Subcutaneous abdominal adipose tissue (tissue), 5 donors: Measurements from ENCODE around the gene UBTF.
A peak's percentile ranks its signal among the peaks of the same experiment; 100 is the strongest.

ENCODE experiments used
- H3K27ac ChIP-seq: one replicate; pipeline ENCODE4 v1.7.0; 2013; ENCODE audit warnings: low read depth, mild to moderate bottlenecking, inconsistent platforms, low read length, moderate library complexity
- H3K27me3 ChIP-seq, 5 donors: one replicate each; pipeline ENCODE4 v1.7.0; 2013; ENCODE audit warnings: low read length in 5 of 5, inconsistent platforms in 1 of 5; ENCODE audit not compliant: control insufficient read depth in 5 of 5, insufficient read depth in 4 of 5
- H3K36me3 ChIP-seq, 5 donors: one replicate each; pipeline ENCODE4 v1.7.0; 2013; ENCODE audit warnings: low read length in 5 of 5; ENCODE audit not compliant: control insufficient read depth in 5 of 5, insufficient read depth in 5 of 5
- H3K4me1 ChIP-seq, 5 donors: one replicate each; pipeline ENCODE4 v1.7.0; 2013; ENCODE audit warnings: low read length in 5 of 5, mild to moderate bottlenecking in 3 of 5, moderate library complexity in 1 of 5; ENCODE audit not compliant: control insufficient read depth in 5 of 5, insufficient read depth in 5 of 5
- H3K4me3 ChIP-seq, 5 donors: one replicate each; pipeline ENCODE4 v1.7.0; 2013; ENCODE audit warnings: low read length in 5 of 5, low read depth in 1 of 5
- H3K9ac ChIP-seq, 5 donors: one replicate each; pipeline ENCODE4 v1.7.0; 2013; ENCODE audit warnings: low read length in 5 of 5, mild to moderate bottlenecking in 4 of 5, moderate library complexity in 3 of 5
- H3K9me3 ChIP-seq, 5 donors: one replicate each; pipeline ENCODE4 v1.7.0; 2013; ENCODE audit warnings: low read length in 5 of 5; ENCODE audit not compliant: control insufficient read depth in 5 of 5
- donor health status: healthy.
- donor health status: healthy.
- donor health status: healthy.
- donor health status: healthy.
- donor health status: healthy.

The UBTF gene

GRCh38 chr17:44216173-44216572, 3.3 kb downstream of the UBTF start:
- peaks cover 3 to 44% (median 38%) of the 10 kb centered on the region in 5 donors for H3K36me3 ChIP-seq
- H3K27me3 ChIP-seq, result no peaks in the 10 kb centered on the region
- H3K27ac ChIP-seq, result no peak overlapping the region
- peaks cover 8 to 30% (median 27%) of the 10 kb centered on the region in 5 donors for H3K4me1 ChIP-seq
- H3K4me3 ChIP-seq, result no peak overlapping the region
- no peaks in the 10 kb centered on the region for H3K9me3 ChIP-seq
- H3K9ac ChIP-seq, result no peak overlapping the region

DNA sequence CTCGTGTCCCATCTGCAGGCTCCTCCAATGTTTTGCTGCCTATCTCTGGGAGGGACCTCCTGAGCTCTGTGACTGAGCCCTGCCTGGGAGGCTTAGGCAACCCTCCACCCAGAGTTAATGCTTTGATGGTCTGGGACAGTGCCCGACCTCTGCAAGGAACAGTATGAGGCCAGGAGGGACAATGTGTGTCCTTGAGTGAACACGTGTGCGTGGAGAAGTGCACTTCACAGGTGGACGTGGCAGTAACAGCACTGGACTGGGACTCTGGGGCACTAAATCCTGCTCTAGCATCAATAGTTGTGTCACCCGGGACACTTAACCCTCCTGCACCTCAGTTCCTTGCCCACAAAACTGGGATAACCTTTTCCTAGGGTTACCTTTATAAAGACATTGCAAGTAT, 4.6 kb downstream of the UBTF start:
- Histone ChIP-seq H3K9me3 (no peaks in the 10 kb centered on the region), H3K4me3 (no peak overlapping the region), H3K9ac (no peak overlapping the region), H3K36me3 (peaks cover 3 to 53% (median 45%) of the 10 kb centered on the region in 5 donors), H3K27ac (no peak overlapping the region), H3K27me3 (no peaks in the 10 kb centered on the region), H3K4me1 (peaks cover 8 to 40% (median 34%) of the 10 kb centered on the region in 5 donors)

DNA sequence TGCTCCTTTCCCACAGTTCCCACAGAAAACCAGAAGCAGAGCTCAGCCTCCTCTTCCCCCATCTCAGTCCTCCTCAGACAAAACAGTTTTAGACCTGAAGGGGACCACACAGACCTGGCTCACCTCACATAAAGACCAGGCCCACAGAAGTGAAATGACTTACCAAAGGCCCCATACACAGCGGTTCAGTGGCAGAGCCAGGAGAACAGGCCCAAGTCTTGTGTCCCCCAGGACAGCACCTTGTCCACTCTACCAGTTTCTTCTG, 5.3 kb downstream of the UBTF start:
- Histone ChIP-seq H3K4me1 (peaks cover 8 to 42% (median 36%) of the 10 kb centered on the region in 5 donors), H3K9ac (no peak overlapping the region), H3K27me3 (no peaks in the 10 kb centered on the region), H3K27ac (no peak overlapping the region), H3K9me3 (no peaks in the 10 kb centered on the region), H3K36me3 (peaks cover 3 to 60% (median 52%) of the 10 kb centered on the region in 5 donors), H3K4me3 (no peak overlapping the region)

DNA sequence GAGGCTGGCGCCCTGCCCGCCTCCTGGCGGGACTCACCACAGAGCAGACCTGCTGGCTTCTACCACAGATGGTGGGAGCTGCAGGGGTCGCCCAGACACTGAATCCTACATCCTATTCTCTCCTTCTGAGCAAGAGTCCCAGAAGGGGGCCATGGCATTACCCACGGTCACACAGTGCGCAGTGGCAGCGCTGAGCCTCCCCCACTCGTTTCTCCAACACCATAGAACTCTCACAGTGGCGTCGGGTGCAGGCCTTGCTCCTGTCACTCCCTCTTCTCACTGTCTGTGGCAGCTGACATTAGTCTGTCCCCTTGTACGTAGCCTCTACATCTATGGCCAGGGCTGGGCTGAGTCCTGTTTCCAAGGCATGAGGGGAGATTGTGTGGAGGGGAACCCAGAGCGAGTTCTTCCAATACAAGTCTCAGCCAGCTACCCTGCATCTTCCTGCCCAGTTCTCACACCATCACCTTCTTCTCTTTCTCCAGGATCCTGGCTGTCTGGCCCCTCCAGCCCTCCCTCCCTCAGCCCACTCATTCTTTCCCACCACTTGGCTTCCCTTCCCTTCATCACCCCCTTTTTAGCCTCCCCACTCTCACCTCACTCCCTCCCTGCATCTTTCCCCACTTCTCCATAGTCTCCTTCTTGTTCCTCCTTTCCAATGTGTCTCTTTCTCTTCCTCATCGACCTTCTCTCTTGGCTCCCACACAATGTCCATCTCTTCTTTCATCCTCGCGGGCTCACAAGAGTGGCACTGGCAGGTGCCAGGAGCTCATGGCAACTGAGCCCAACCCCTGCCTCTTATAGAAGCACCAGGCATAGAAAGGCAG, 5.9 kb downstream of the UBTF start:
- H3K27ac ChIP-seq, result no peak overlapping the region
- H3K36me3 ChIP-seq, result peaks cover 3 to 65% (median 58%) of the 10 kb centered on the region in 5 donors
- H3K9ac ChIP-seq, result peak overlapping the region in 1 of 5 donors; percentile 7
- H3K9me3 ChIP-seq, result no peaks in the 10 kb centered on the region
- H3K4me3 ChIP-seq, result no peak overlapping the region
- peaks cover 8 to 42% (median 36%) of the 10 kb centered on the region in 5 donors for H3K4me1 ChIP-seq
- no peaks in the 10 kb centered on the region for H3K27me3 ChIP-seq

DNA sequence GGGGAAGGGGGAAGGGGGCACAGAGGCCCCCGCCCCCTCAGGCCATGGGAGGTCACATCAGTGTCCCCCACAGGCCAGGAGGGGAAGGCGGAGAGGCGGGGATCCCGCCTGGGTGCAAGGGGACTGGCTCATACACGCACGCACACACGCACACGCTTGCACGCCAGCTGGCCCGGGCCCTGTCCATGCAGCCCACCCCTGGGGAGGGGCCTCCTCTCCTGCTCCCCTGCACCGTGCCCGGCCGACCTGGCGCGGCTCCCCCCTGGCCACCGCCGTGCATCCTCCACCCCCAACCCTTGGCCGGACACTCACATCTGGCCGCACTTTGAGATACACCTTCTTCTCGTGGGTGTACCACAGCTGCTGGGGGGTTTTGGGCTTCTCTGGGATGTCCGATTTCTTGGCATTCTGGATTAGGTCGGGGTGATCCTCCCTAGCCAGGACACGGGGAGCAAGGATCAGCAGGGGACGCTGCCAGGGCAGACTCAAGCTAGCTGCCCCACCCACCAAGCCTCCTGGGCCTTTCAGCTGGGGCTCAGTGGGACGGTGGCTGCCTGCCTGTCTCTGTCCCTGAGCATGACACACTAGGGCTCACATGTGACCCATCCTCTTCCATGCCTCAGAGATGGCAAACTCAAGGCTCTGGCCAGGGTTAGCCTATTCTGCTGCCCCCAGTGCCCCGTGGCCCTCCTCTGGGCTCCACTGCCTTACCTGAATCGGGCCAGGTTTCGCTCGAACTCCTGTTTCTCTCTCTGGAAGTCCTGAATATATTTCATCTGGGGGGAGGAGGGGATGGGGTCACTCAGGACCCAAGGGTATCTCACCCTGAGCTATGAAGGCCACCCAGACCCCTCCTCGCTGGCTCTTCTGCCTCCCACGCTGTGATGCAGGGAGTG, 6.7 kb downstream of the UBTF start:
- Histone ChIP-seq H3K27ac (no peak overlapping the region), H3K36me3 (peaks cover 3 to 74% (median 65%) of the 10 kb centered on the region in 5 donors)

GRCh38 chr17:44211281-44212265, 7.9 kb downstream of the UBTF start:
- no peaks in the 10 kb centered on the region for H3K27me3 ChIP-seq
- H3K9me3 ChIP-seq, result no peaks in the 10 kb centered on the region
- peaks cover 3 to 26% (median 20%) of the 10 kb centered on the region in 5 donors for H3K4me1 ChIP-seq
- peaks cover 3 to 82% (median 71%) of the 10 kb centered on the region in 5 donors for H3K36me3 ChIP-seq
- no peak overlapping the region for H3K4me3 ChIP-seq
- no peak overlapping the region for H3K27ac ChIP-seq
- H3K9ac ChIP-seq, result no peak overlapping the region

More for the DNA sequence above, 6.7 kb downstream of the UBTF start:
- no peaks in the 10 kb centered on the region for H3K9me3 ChIP-seq
- peaks cover 5 to 37% (median 31%) of the 10 kb centered on the region in 5 donors for H3K4me1 ChIP-seq
- H3K27me3 ChIP-seq, result no peaks in the 10 kb centered on the region
- peak overlapping the region in 1 of 5 donors; percentile 7 for H3K9ac ChIP-seq
- H3K4me3 ChIP-seq, result no peak overlapping the region

- peaks cover 3 to 20% (median 19%) of the 10 kb centered on the region in 5 donors for H3K4me1 ChIP-seq
- no peak overlapping the region for H3K27ac ChIP-seq
- H3K36me3 ChIP-seq, result peaks cover under 1 to 74% (median 62%) of the 10 kb centered on the region in 5 donors
- no peaks in the 10 kb centered on the region for H3K27me3 ChIP-seq
- peak overlapping the region in 2 of 5 donors; percentile 13 to 67 for H3K9ac ChIP-seq
- H3K4me3 ChIP-seq, result peak overlapping the region in 1 of 5 donors; percentile 23
- no peaks in the 10 kb centered on the region for H3K9me3 ChIP-seq
Measured at GRCh38 chr17:44210342-44211192, 8.9 kb downstream of the UBTF start.

GRCh38 chr17:44209786-44210341, 9.6 kb downstream of the UBTF start:
- peak overlapping the region in 2 of 5 donors; percentile 13 to 67 for H3K9ac ChIP-seq
- H3K27ac ChIP-seq, result no peak overlapping the region
- H3K4me3 ChIP-seq, result peak overlapping the region in 1 of 5 donors; percentile 23
- no peaks in the 10 kb centered on the region for H3K9me3 ChIP-seq
- H3K4me1 ChIP-seq, result peaks cover 3 to 20% (median 19%) of the 10 kb centered on the region in 5 donors
- no peaks in the 10 kb centered on the region for H3K27me3 ChIP-seq
- peaks cover 0 to 67% (median 55%) of the 10 kb centered on the region in 5 donors for H3K36me3 ChIP-seq
